OCI-LY3 (cell line): Measurements from ENCODE around the gene BCAR1.
"Not testable (repeated sequence)": the region's sequence is repeated elsewhere in the genome, so short reads cannot be mapped to it uniquely, and the experiment has no call there.

ENCODE experiments used
- H2AFZ ChIP-seq: fragments of 200-600, 300-600 bp; shearing (Covaris generic); 2 replicates; pipeline ENCODE4 v1.6.0; 2014; ENCODE audit warnings: antibody characterized with exemption, low read depth, low read length
- H3K27ac ChIP-seq: fragments of 200-600, 300-600 bp; sonication (generic); 2 replicates; pipeline ENCODE4 v1.5.1; 2014; ENCODE audit warnings: mild to moderate bottlenecking, low read length, moderate library complexity, mixed read lengths
- H3K27me3 ChIP-seq: fragments of 200-600, 300-600 bp; sonication (generic); 2 replicates; pipeline ENCODE4 v1.6.1; 2014; ENCODE audit warnings: low read depth, low read length, mixed read lengths
- H3K36me3 ChIP-seq: fragments of 200-600, 300-600 bp; sonication (generic); replicated peaks from 2 replicates; pipeline ENCODE3; 2014; ENCODE audit warnings: low read depth, low read length, mixed read lengths
- H3K4me1 ChIP-seq: fragments of 300-600, 200-600 bp; sonication (generic); 2 replicates; pipeline ENCODE4 v1.6.1; 2014; ENCODE audit warnings: low read length, mixed read lengths
- H3K4me2 ChIP-seq: fragments of 200-600, 300-600 bp; sonication (generic); 2 replicates; pipeline ENCODE4 v1.6.1; 2014; ENCODE audit warnings: low read length, mixed read lengths
- H3K4me3 ChIP-seq: fragments of 300-600, 200-600 bp; sonication (generic); 2 replicates; pipeline ENCODE4 v1.5.1; 2014; ENCODE audit warnings: antibody characterized with exemption, mild to moderate bottlenecking, low read length, moderate library complexity
- H3K79me2 ChIP-seq: fragments of 300-600, 200-600 bp; shearing (Covaris generic); 2 replicates; pipeline ENCODE4 v1.6.1; 2014; ENCODE audit warnings: mild to moderate bottlenecking, low read length, mixed read lengths
- H3K9ac ChIP-seq: fragments of 300-600, 200-600 bp; shearing (Covaris generic); 2 replicates; pipeline ENCODE4 v1.6.0; 2014; ENCODE audit warnings: mild to moderate bottlenecking, low read length, moderate library complexity
- H3K9me3 ChIP-seq: fragments of 200-600, 300-600 bp; shearing (Covaris generic); 2 replicates; pipeline ENCODE4 v1.6.1; 2014; ENCODE audit warnings: low read length, mixed read lengths; ENCODE audit not compliant: insufficient read depth
- H4K20me1 ChIP-seq: fragments of 200-600, 300-600 bp; sonication (generic); 2 replicates; pipeline ENCODE4 v1.6.1; 2016; ENCODE audit warnings: low read length, mixed read lengths; ENCODE audit not compliant: insufficient read depth
- EZH2phosphoT487 ChIP-seq: fragments of 200-600 bp; shearing (Covaris generic); IDR thresholded peaks from 2 replicates; pipeline ENCODE4 v1.6.1; 2018; ENCODE audit warnings: antibody characterized with exemption, mixed run types, low read depth
- TF ChIP-seq, protein P1 (sequence below): fragments of 200-600, 300-600 bp; sonication (generic); IDR thresholded peaks from 2 replicates; pipeline ENCODE4 v1.5.1; 2014; ENCODE audit warnings: antibody characterized with exemption, low read length, low read depth

BCAR1 gene

DNA sequence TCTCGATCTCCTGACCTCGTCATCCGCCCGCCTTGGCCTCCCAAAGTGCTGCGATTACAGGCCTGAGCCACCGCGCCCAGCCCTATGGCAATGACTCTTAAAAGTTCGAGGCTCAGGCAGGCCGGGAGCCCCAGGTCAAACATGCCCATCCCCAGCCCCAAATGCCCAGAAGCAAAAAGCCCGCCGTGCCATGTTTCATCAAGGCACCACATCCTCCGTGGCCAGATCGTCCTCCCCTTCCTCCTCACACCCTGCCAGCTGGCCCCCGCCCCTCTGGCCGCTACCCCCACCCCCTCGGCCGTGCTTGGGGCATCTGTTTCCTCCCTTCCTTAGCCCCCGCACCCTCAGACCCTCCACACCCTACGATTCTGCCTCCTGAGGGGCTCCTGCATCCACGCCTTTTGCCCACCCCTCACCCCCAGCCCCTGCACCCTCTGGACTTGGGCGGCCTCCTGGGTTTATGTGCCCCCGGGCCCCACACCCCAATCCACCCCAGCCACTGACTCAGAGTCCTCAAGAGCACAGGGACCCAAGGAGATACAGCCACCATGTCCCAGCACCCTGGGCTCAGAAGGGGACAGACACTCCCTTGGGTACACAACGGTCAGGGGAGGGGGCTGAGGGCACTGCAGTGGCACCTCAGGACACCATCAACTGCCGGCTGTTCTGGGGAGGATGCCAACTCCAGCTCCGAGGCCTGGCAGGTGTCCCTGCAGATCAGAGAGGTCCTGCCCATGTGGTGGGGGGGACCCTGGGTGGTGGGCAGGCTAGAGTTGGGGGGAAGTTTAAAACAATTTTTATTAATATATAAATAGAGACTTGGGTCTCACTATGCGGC, 25.5 kb downstream of the BCAR1 start:
- H3K4me1 ChIP-seq, result no peaks in the 10 kb centered on the region
- no peaks in the 10 kb centered on the region for H3K36me3 ChIP-seq
- peaks cover 15% of the 10 kb centered on the region for H3K27me3 ChIP-seq
- H3K9ac ChIP-seq, result no peak overlapping the region
- H3K4me3 ChIP-seq, result no peak overlapping the region
- no peak overlapping the region for H3K27ac ChIP-seq
- H3K4me2 ChIP-seq, result no peak overlapping the region
- H3K9me3 ChIP-seq, result no peaks in the 10 kb centered on the region
- H3K79me2 ChIP-seq, result no peaks in the 10 kb centered on the region
- no peak overlapping the region for H2AFZ ChIP-seq
- H4K20me1 ChIP-seq, result no peaks in the 10 kb centered on the region
- no peak for TF ChIP-seq EZH2phosphoT487
- TF ChIP-seq, protein P1, sequence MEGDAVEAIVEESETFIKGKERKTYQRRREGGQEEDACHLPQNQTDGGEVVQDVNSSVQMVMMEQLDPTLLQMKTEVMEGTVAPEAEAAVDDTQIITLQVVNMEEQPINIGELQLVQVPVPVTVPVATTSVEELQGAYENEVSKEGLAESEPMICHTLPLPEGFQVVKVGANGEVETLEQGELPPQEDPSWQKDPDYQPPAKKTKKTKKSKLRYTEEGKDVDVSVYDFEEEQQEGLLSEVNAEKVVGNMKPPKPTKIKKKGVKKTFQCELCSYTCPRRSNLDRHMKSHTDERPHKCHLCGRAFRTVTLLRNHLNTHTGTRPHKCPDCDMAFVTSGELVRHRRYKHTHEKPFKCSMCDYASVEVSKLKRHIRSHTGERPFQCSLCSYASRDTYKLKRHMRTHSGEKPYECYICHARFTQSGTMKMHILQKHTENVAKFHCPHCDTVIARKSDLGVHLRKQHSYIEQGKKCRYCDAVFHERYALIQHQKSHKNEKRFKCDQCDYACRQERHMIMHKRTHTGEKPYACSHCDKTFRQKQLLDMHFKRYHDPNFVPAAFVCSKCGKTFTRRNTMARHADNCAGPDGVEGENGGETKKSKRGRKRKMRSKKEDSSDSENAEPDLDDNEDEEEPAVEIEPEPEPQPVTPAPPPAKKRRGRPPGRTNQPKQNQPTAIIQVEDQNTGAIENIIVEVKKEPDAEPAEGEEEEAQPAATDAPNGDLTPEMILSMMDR, result no peak

GRCh38 chr16:75225092-75225491, 26.3 kb downstream of the BCAR1 start:
- TF ChIP-seq EZH2phosphoT487, result no peak
- TF ChIP-seq, protein P1, result no peak
- no peak overlapping the region for H3K27ac ChIP-seq
- H3K9ac ChIP-seq, result no peak overlapping the region
- H3K4me2 ChIP-seq, result no peak overlapping the region
- peaks cover 11% of the 10 kb centered on the region; the same call in 1 of the 2 replicates for H3K27me3 ChIP-seq
- H3K36me3 ChIP-seq, result no peaks in the 10 kb centered on the region
- H3K4me1 ChIP-seq, result peaks cover 5% of the 10 kb centered on the region
- H3K4me3 ChIP-seq, result no peak overlapping the region
- no peaks in the 10 kb centered on the region for H4K20me1 ChIP-seq
- no peak overlapping the region for H2AFZ ChIP-seq
- no peaks in the 10 kb centered on the region for H3K9me3 ChIP-seq
- H3K79me2 ChIP-seq, result no peaks in the 10 kb centered on the region

DNA sequence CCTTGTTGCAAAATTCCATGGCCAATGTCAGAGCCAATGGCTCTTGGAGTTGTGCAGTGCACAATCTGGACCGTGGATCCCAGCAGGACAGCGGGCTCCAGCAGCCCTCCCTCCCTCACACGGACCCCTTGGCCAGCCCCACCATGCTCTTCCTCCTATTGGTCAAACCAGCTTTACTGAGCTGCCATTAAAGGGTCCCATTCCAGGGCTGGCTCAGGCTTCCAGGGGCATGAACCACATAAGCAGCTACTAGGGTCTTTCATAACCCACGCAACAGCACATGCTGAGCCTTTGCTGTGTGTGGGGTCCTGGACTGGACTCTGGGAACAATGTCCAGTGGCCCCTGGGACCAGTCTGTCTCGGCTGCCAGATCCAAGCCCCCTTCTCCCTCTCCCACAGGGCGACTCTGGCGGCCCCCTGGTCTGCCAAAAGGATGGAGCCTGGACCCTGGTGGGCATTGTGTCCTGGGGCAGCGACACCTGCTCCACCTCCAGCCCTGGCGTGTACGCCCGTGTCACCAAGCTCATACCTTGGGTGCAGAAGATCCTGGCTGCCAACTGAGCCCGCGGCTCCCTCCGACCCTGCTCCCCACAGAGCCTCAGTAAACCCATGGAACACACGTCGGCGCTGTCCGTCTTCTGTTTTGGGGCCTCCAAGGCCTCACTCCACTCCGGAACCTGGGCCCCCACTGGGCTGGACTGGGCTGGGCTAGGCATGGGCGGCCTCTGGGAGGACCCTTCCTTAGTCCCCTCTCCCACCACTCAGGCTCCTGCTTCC, 26.9 kb downstream of the BCAR1 start:
- peaks cover 11% of the 10 kb centered on the region for H3K4me1 ChIP-seq
- TF ChIP-seq, protein P1, result no peak
- TF ChIP-seq EZH2phosphoT487, result no peak
- H3K27me3 ChIP-seq, result peaks cover 11% of the 10 kb centered on the region; the same call in 1 of the 2 replicates
- H3K27ac ChIP-seq, result no peak overlapping the region
- no peak overlapping the region for H3K9ac ChIP-seq
- no peaks in the 10 kb centered on the region for H3K9me3 ChIP-seq
- no peak overlapping the region for H2AFZ ChIP-seq
- no peak overlapping the region for H3K4me2 ChIP-seq
- no peaks in the 10 kb centered on the region for H3K79me2 ChIP-seq
- no peak overlapping the region for H3K4me3 ChIP-seq
- no peaks in the 10 kb centered on the region for H3K36me3 ChIP-seq
- no peaks in the 10 kb centered on the region for H4K20me1 ChIP-seq

DNA sequence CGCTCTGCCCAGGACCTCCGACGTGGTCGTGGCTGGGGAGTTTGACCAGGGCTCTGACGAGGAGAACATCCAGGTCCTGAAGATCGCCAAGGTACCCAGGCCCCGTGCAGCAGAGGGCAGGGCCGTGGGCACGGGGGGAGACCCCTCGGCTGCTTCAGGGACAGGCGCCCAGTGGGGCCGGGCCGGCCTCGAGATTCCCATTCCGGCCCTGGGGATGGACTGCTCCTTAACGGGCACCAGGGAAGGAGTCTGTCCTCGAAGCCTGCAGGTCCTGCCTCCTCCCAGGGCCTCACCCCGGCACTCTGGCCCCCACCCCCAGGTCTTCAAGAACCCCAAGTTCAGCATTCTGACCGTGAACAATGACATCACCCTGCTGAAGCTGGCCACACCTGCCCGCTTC, 28.3 kb downstream of the BCAR1 start:
- not testable (repeated sequence) for H3K9ac ChIP-seq, H3K27ac ChIP-seq, H4K20me1 ChIP-seq, H3K4me2 ChIP-seq, H3K79me2 ChIP-seq, H3K9me3 ChIP-seq, H3K36me3 ChIP-seq, H2AFZ ChIP-seq, H3K4me3 ChIP-seq
- H3K27me3 ChIP-seq, result peaks cover 11% of the 10 kb centered on the region; the same call in 1 of the 2 replicates
- peaks cover 25% of the 10 kb centered on the region for H3K4me1 ChIP-seq
